ENCODE measurements around the gene SNX24. TPM values are rescaled to one million over a fixed set of nuclear protein-coding genes. Genes with fewer than 3 reads are reported as not detected.

The SNX24 gene
- total and polyA plus RNA-seq, 10 of the 15 experiments (the other 5 are each of a cell fraction or from before 2014, with no cell fraction given) = 0.15 to 6.6 (median 4.1) TPM

GRCh38 chr5:122882831-122883230 is 37.4 kb downstream of the SNX24 start:
- Histone ChIP-seq H3K9me3 (replicated peaks; ENCODE audit: control insufficient read depth, insufficient read depth, low read length) (no peaks in the 10 kb centered on the region; the same call in 2 of the 3 replicates), H3K27me3 (replicated peaks in 1 of 2; ENCODE audit: control insufficient read depth in 2 of 2, insufficient read depth in 2 of 2, low read length in 1 of 2) (no peaks in the 10 kb centered on the region), H3K27ac (ENCODE audit: control insufficient read depth, insufficient read depth) (no peak overlapping the region), H2AFZ (ENCODE audit: control insufficient read depth, low read depth, low read length) (peak overlapping the region; percentile 6; the same call in 1 of the 2 replicates), H3K9ac (ENCODE audit: control insufficient read depth, insufficient read depth, low read length) (no peak overlapping the region), H3K4me2 (ENCODE audit: control insufficient read depth, insufficient read depth) (no peak overlapping the region), H4K20me1 (ENCODE audit: control insufficient read depth, insufficient read depth) (no peaks in the 10 kb centered on the region), H3K36me3 (ENCODE audit: control insufficient read depth in 2 of 2, insufficient read depth in 2 of 2, low read length in 1 of 2) (no peaks in the 10 kb centered on the region), H3K79me2 (ENCODE audit: control insufficient read depth, insufficient read depth, low read length) (no peaks in the 10 kb centered on the region), H3K4me1 (ENCODE audit: control insufficient read depth, insufficient read depth, low read length) (no peaks in the 10 kb centered on the region), H3K4me3 (no peak overlapping the region)
- ChIA-PET RAD21 (ENCODE audit: unreplicated experiment) (no interaction called here), CTCF (no interaction called here), POLR2A (no interaction called here), SMC1A (ENCODE audit: uncharacterized antibody, unreplicated experiment) (interaction anchor here (1.3 kb wide), 1 partner anchor 68 kb away, joined by 3 read pairs; no protein-coding TSS in a partner anchor)
- DNase-seq (ENCODE audit: low read depth, low spot score) = no peak
- ATAC-seq = peak; percentile 61; the same call in 2 of the 3 replicates
- WGBS (ENCODE audit: insufficient coverage, insufficient replicate concordance, low lambda C conversion rate, missing lambda C conversion rate) = 0% methylated on average over 3 of the region's 3 CpGs
- intact Hi-C loops (cut with micrococcal nuclease; ENCODE audit: unreplicated experiment) = no loop called here
- TF ChIP-seq E4F1 (IDR thresholded peaks at IDR 0.05; ENCODE audit: borderline replicate concordance, partially characterized antibody) (no peak), DPF2 (IDR thresholded peaks at IDR 0.05) (no peak), EGR1 (IDR thresholded peaks at IDR 0.05; ENCODE audit: borderline replicate concordance in 1 of 2, low read depth in 2 of 2, low read length in 2 of 2) (no peak), NBN (IDR thresholded peaks at IDR 0.05) (no peak), CHD2 (IDR thresholded peaks at IDR 0.05; ENCODE audit: borderline replicate concordance, low read depth, low read length) (no peak), SMARCA5 (IDR thresholded peaks at IDR 0.05) (no peak), NRF1 (conservative IDR thresholded peaks at IDR 0.05; ENCODE audit: low read depth, low read length) (no peak), CEBPB (IDR thresholded peaks at IDR 0.05; ENCODE audit: borderline replicate concordance in 1 of 2, low read depth in 2 of 2, low read length in 2 of 2) (no peak), YY1 (IDR thresholded peaks at IDR 0.05; ENCODE audit: low read depth, low read length) (no peak), MTA3 (IDR thresholded peaks at IDR 0.05; ENCODE audit: borderline replicate concordance, low read length) (no peak), CBFB (IDR thresholded peaks at IDR 0.05; ENCODE audit: low read depth) (no peak), SMAD1 (IDR thresholded peaks at IDR 0.05; ENCODE audit: low read depth, partially characterized antibody) (no peak), PAX5 (IDR thresholded peaks at IDR 0.05; ENCODE audit: borderline replicate concordance, low read depth, low read length) (no peak), NFXL1 (IDR thresholded peaks at IDR 0.05; ENCODE audit: borderline replicate concordance) (no peak), ZZZ3 (IDR thresholded peaks at IDR 0.05; ENCODE audit: control insufficient read depth, insufficient read length, low read depth) (no peak), TCF3 (IDR thresholded peaks at IDR 0.05; ENCODE audit: borderline replicate concordance, insufficient read depth, low read depth, low read length) (no peak)
- TF ChIP-seq, protein P1, sequence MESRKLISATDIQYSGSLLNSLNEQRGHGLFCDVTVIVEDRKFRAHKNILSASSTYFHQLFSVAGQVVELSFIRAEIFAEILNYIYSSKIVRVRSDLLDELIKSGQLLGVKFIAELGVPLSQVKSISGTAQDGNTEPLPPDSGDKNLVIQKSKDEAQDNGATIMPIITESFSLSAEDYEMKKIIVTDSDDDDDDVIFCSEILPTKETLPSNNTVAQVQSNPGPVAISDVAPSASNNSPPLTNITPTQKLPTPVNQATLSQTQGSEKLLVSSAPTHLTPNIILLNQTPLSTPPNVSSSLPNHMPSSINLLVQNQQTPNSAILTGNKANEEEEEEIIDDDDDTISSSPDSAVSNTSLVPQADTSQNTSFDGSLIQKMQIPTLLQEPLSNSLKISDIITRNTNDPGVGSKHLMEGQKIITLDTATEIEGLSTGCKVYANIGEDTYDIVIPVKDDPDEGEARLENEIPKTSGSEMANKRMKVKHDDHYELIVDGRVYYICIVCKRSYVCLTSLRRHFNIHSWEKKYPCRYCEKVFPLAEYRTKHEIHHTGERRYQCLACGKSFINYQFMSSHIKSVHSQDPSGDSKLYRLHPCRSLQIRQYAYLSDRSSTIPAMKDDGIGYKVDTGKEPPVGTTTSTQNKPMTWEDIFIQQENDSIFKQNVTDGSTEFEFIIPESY (IDR thresholded peaks at IDR 0.05) = no peak
- no TSS peak for BruUV-seq (replicated peaks)
- in situ Hi-C loops (cut with MboI) = no loop called here
- no peak for FAIRE-seq
